Heart left ventricle (tissue), 16 donors: ENCODE measurements around the gene PATJ. TPM values are rescaled to one million over a fixed set of nuclear protein-coding genes. Genes with fewer than 3 reads are reported as not detected.
"Not testable (repeated sequence)": the region's sequence is repeated elsewhere in the genome, so short reads cannot be mapped to it uniquely, and the experiment has no call there.

Experiments used
- ATAC-seq, 4 donors: fragments of 200-7000 bp; cut with Tn5 transposase; one replicate each; pipeline ENCODE4 v1.9.1; 2020 to 2022; ENCODE audit warnings: moderate library complexity in 4 of 4, mild to moderate bottlenecking in 3 of 4, moderate number of reproducible peaks in 1 of 4
- DNase-seq, 5 donors: peaks; one replicate each; pipeline ENCODE4 v3.0.0-alpha.2; 2020
- H3K27ac ChIP-seq, 12 donors: fragments of 200-600 bp; sonication (generic) in 4 of 12; one replicate each; pipeline versions ENCODE4 v1.5.0 to v1.8.0; 2016 to 2022; ENCODE audit warnings: mild to moderate bottlenecking in 2 of 12
- H3K27me3 ChIP-seq, 9 donors: fragments of 200-600 bp; sonication (generic) in 2 of 9; one replicate each; pipeline versions ENCODE4 v1.5.1 to v1.8.0; 2016 to 2022; ENCODE audit warnings: mild to moderate bottlenecking in 3 of 9
- H3K36me3 ChIP-seq, 9 donors: fragments of 200-600 bp; sonication (generic) in 2 of 9; one replicate each; pipeline versions ENCODE4 v1.5.0 to v1.8.0; 2018 to 2022; ENCODE audit warnings: mild to moderate bottlenecking in 2 of 9
- H3K4me1 ChIP-seq, 12 donors: fragments of 200-600 bp; sonication (generic) in 4 of 12; one replicate each; pipeline versions ENCODE4 v1.5.0 to v1.8.0; 2016 to 2022; ENCODE audit warnings: mild to moderate bottlenecking in 3 of 12
- H3K4me3 ChIP-seq, 12 donors: fragments of 200-600 bp; sonication (generic) in 4 of 12; one replicate each; pipeline versions ENCODE4 v1.5.0 to v1.8.0; 2017 to 2022; ENCODE audit warnings: mild to moderate bottlenecking in 9 of 12, moderate library complexity in 4 of 12
- H3K9me3 ChIP-seq, 12 donors: fragments of 200-600 bp; sonication (generic) in 4 of 12; one replicate each; pipeline versions ENCODE4 v1.5.0 to v1.8.0; 2016 to 2022; ENCODE audit warnings: mild to moderate bottlenecking in 1 of 12
- CTCF ChIP-seq, 12 donors: fragments of 200-600 bp; sonication (generic) in 4 of 12; IDR thresholded peaks; one replicate each; pipeline versions ENCODE4 v1.5.0 to v1.8.0; 2018 to 2022; ENCODE audit warnings: antibody characterized with exemption in 12 of 12, mild to moderate bottlenecking in 5 of 12
- POLR2A ChIP-seq, 2 donors: fragments of 450-650 bp; IDR thresholded peaks; one replicate each; pipeline ENCODE4 v1.6.1; 2017; ENCODE audit warnings: antibody characterized with exemption in 2 of 2, mild to moderate bottlenecking in 2 of 2, moderate library complexity in 2 of 2
- WGBS, 4 donors: extraction: QIAGEN DNeasy Blood & Tissue Kit in 2 of 4; methylation state at CpG; one replicate each; pipeline versions ENCODE4 v1.1.5 to v1.1.7; 2013 to 2018; 5-methylcytosine and 5-hydroxymethylcytosine counted together
- intact Hi-C, 10 donors: fragments of 100-400 bp; cut with DNase I; formaldehyde crosslinking; loops; one replicate each; pipeline versions ENCODE4 v1.11.1 to v1.14.2; 2022
- polyA plus RNA-seq, 2 donors: library from polyadenylated mRNA; stranded (reverse); fragments of 200-250 nt; gene quantifications; one replicate each; pipeline ENCODE4 v1.2.3, GENCODE V29; 2013
- total RNA-seq, 9 donors: library from RNA; depleted of rRNA in 2 of 9; stranded (reverse); fragments of >200 nt in 2 of 9; fragmentation: NEBNext Ultra II Directional in 3 of 9; extraction: Animal tissue kit (Norgen Biotek cat#: 25700) in 3 of 9; gene quantifications; one replicate each; pipeline versions ENCODE4 v1.1.0 to v1.2.4, GENCODE V29; 2016 to 2023
- donor health status: ischemic (EF 13 %, LVEDD 7.1; RV severe dilation, severe dysfunction).
- donor health status: healthy with polysubstance abuse.
- donor health status: DM: no; HTN: yes; CAD: no.
- donor health status: DM: no; HTN: no; CAD: no.
- donor health status: ischemic (EF 25% LVEDD 6.9; RV normal size, moderate dysfunction).
- donor health status: ischemic (EF 25% LVEDD 5.7; RV mildly dilated, moderate dysfunction).
- donor health status: healthy.
- donor health status: DM: yes; HTN: yes; CAD: no.
- donor health status: ischemic (EF 35%, LVEDD 5.7; RV mildly dilated, moderate dysfunction).
- donor health status: nonischemic (EF 11% LVEDD 7.7; RV severe dilation, severe dysfunction).
- donor health status: DM: yes; HTN: yes; CAD: no.
- donor health status: PGD.
- donor health status: ischemic (EF 29% LVEDD 5.4; RV normal size, mild dysfunction).
- donor health status: nonischemic (EF 23%, LVEDD 6.1; RV moderate dilation, normal function).

Gene PATJ
- total and polyA plus RNA-seq, 11 donors: 6.6 to 190 (median 105) TPM

DNA sequence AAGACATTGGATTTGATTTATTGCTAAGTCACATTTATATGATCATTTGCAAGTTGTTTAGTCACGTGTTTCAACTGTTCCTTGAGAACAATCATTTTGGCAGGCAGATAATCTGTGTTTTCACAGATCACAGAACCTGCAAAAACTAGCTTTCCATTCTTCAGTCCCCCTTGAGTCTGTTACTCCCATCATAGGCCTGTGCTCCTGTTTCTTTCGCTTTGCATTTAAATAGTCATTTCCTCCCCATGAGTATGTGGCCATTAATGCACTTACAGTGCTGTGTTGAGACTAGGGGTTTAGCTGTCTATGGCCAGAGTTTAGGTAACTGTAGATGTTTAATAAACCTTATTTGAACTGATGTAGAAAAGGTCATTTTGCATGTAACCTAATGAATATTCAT lies 214.5 kb downstream of the PATJ start:
- H3K4me3 ChIP-seq: peak overlapping the region in 4 of 12 donors; percentile 1 to 26 (median 15)
- peak overlapping the region in 7 of 12 donors; percentile 17 to 85 (median 36) for H3K27ac ChIP-seq
- peaks cover 0 to 6% (median 0%) of the 10 kb centered on the region in 12 donors for H3K4me1 ChIP-seq
- ATAC-seq (no peak), DNase-seq (no peak)
- no peaks in the 10 kb centered on the region for H3K9me3 ChIP-seq
- intact Hi-C loops: loop anchor here in 1 of 10 donors (10.0 kb wide), 1 partner anchor 178 kb away; no protein-coding TSS in a partner anchor
- WGBS, 4 donors: 50 to 65% (median 53%) methylated on average over 2 of the region's 2 CpGs
- TF ChIP-seq CTCF (IDR thresholded peaks at IDR 0.05) (no peak), POLR2A (IDR thresholded peaks at IDR 0.05) (no peak)
- H3K27me3 ChIP-seq: no peaks in the 10 kb centered on the region
- H3K36me3 ChIP-seq: peaks cover 0 to 4% (median 0%) of the 10 kb centered on the region in 9 donors

- peaks cover 0 to 16% (median 0%) of the 10 kb centered on the region in 12 donors for H3K4me1 ChIP-seq
- no peak overlapping the region for H3K27ac ChIP-seq
- H3K27me3 ChIP-seq: no peaks in the 10 kb centered on the region
- no peak overlapping the region for H3K4me3 ChIP-seq
- H3K36me3 ChIP-seq: peaks cover 0 to 4% (median 0%) of the 10 kb centered on the region in 9 donors
- DNase-seq (no peak), ATAC-seq (no peak)
- TF ChIP-seq CTCF (IDR thresholded peaks at IDR 0.05) (no peak), POLR2A (IDR thresholded peaks at IDR 0.05) (no peak)
- WGBS, 4 donors: 80 to 93% (median 82%) methylated on average over 3 of the region's 3 CpGs
- intact Hi-C loops: no loop called here
- no peaks in the 10 kb centered on the region for H3K9me3 ChIP-seq
Measured at GRCh38 chr1:61961009-61961408, 218.7 kb downstream of the PATJ start.

GRCh38 chr1:61962631-61963030 lies 220.4 kb downstream of the PATJ start:
- TF ChIP-seq CTCF (IDR thresholded peaks at IDR 0.05): no peak
- WGBS, 4 donors: 51 to 74% (median 59%) methylated on average over 3 of the region's 3 CpGs
- no peaks in the 10 kb centered on the region for H3K9me3 ChIP-seq
- no peaks in the 10 kb centered on the region for H3K27me3 ChIP-seq
- intact Hi-C loops: no loop called here
- no peak overlapping the region for H3K4me3 ChIP-seq
- H3K4me1 ChIP-seq: peaks cover 0 to 11% (median under 1%) of the 10 kb centered on the region in 12 donors
- DNase-seq: no peak
- H3K27ac ChIP-seq: peak overlapping the region in 7 of 12 donors; percentile 1 to 60 (median 38)
- peaks cover 0 to 4% (median 0%) of the 10 kb centered on the region in 9 donors for H3K36me3 ChIP-seq
- peak in 3 of 4 donors; percentile 47 to 73 (median 63) for ATAC-seq

DNA sequence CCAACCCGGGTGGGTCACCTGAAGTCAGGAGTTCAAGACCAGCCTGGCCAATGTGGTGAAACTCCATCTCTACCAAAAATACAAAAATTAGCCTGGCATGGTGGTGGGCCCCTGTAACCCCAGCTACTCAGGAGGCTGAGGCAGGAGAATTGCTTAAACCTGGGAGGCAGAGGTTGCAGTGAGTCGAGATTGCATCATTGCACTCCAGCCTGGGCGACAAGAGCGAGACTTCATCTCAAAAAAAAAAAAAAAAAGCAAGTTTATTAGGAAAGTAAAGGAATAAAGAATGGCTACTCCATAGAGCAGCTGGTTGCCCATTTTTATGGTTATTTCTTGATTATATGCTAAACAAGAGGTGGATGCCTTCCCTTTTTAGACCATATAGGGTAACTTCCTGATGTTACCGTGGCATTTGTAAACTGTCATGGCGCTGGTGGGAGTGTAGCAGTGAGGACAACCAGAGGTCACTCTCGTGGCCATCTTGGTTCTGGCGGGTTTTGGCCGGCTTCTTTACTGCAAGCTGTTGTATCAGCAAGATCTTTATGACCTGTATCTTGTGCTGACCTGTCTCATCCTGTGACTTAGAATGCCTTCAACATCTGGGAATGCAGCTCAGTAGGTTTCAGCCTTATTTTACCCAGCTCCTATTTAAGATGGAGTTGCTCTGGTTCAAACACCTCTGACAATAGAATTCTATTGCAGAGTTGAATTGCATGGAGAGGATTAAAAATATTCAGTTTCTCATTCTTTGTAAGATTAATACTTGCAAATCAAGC lies 224.4 kb downstream of the PATJ start:
- H3K27me3 ChIP-seq, intact Hi-C loops: not testable (repeated sequence)

More for the DNA sequence above, 224.4 kb downstream of the PATJ start:
- DNase-seq, H3K4me3 ChIP-seq, H3K36me3 ChIP-seq, H3K27ac ChIP-seq, ATAC-seq, H3K9me3 ChIP-seq: not testable (repeated sequence)
- WGBS, 4 donors: 90 to 93% (median 92%) methylated on average over 9 of the region's 9 CpGs
- H3K4me1 ChIP-seq: peaks cover 0 to 14% (median 3%) of the 10 kb centered on the region in 12 donors
